GM21825 (cell line): Measurements from ENCODE around the gene KIAA1210.

ENCODE experiments used
- ATAC-seq: cut with Tn5 transposase; IDR thresholded peaks from one replicate; pipeline ENCODE4 v1.9.1; 2021; ENCODE audit warnings: mild to moderate bottlenecking, moderate library complexity; ENCODE audit not compliant: unreplicated experiment

Gene KIAA1210

GRCh38 chrX:119093991-119094735, 33.4 kb downstream of the KIAA1210 start:
- no peak for ATAC-seq

DNA sequence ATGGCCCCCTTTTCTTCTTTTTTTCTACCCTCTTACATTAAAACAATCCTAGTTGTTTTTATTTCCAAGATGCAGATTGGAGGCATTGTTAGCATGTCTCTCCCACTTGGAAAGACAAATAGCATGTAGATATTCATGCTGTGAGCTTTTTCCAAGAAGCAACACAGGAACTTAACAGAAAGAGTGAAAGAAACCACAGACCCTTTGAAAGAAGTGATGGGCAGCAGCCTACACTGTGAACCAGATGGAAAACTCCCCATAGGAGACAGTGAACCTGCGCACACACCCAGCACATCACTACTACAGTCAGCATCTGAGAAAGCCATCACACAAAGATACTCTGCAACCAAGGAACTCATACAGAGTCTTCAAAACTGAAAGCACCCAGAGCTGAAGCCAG, 37.0 kb downstream of the KIAA1210 start:
- no peak for ATAC-seq

DNA sequence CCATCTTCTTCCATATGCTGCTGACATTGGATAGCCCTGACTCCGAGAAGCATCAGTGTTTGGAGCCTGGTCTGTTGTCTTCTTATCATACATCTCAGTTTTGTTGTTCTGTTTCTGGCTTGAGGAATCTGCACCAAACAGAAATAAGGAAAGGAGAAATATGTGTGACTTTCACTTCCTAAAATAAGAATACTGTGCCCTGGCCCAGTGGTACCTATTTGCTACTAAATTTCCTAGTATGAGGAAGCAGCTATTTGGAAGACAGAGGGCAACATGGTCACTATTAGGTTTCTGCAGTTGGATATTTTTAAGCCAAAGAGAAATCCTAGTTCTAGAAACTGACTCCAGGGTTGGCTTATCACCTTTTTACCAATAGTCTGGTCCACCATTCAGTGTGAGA, 38.0 kb downstream of the KIAA1210 start:
- no peak for ATAC-seq

DNA sequence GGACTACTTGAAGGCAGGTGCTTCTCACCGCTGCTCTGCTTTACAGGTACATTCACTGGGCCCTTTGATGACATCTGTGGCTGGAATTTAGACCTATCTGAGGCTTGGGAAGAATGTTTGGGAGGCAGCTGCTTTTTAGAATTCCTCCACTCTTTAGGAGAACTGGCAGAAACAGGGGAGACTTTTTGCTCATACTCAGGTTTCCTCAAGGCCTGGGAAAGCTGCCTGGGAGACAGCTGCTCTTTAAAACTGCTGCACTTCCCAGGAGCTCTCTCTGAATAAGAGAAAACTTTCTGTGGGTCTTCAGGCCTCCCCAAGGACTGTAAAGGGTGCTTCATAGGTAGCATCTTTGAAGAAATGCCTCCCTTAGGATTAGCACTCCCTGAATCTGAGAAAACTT, 40.5 kb downstream of the KIAA1210 start:
- ATAC-seq = no peak

- no peak for ATAC-seq
Measured at GRCh38 chrX:119084766-119085165, 42.8 kb downstream of the KIAA1210 start.

GRCh38 chrX:119082278-119082677, 45.3 kb downstream of the KIAA1210 start:
- no peak for ATAC-seq

DNA sequence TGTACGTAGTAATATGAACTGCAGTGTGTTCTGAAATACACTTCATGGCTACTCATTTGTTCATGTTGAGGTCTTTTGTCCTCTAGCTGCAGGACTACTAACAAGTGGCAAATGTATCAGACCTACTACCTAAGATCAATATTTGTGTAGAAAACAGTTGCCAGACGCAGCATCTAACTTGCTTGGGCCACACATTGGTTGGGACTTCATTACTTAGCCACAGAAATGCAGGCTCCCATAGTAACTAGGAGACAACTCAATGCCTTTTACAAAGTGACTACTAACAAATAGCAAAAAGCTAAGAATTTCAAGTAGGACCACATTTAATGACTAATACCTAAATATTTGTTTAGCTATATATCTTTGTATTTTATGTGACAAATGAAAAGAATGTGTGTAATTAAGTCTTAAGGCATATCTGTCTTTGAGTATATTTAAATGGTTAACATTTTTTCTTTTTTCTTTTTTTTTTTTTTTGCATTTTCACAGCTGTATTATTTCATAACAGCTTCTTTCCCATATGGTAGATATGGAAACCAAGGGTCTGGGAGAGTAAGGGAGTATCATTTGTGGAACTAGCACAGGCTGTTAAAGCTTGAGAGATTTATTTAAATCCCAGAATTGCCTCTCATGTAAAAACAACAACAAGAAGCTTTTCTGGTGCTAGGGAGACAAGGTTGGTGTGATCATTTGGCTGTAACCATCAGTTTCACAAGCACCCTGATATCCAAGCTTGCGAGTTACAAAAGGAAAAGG, 52.2 kb downstream of the KIAA1210 start:
- no peak for ATAC-seq

GRCh38 chrX:119073911-119074310, 53.7 kb downstream of the KIAA1210 start:
- no peak for ATAC-seq

DNA sequence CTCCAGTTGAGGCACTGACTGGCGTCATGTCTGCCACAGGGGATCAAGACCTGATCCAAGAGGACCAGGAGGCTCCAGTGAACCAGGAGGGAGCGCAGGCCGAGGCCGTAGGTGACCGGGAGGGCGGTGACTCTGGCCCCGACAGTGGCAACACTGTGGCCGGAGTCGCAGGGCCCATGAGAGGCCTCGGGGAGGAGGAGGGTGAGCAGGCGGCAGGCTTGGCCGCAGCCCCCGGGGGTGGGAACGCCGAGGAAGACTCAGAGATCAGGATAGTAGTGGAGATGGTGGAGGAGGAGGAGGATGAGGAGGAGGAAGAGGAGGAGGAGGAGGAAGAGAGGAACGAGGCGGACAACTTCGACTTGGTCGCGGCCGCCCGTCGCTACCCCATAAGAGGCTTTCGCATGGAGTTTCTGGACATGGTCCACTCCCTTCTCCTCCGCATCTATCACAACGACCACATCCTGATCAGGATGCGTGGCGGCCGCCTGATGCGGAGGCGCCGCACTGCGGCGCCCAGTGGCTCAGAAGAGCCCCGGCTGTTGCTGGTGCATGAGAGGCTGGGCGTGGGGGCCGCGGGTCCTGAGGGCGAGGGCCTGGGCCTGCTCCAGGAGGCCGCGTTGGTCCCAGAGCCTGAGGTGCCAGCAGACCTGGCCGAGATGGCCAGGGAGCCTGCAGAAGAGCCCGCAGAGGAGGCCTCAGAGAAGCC, 54.3 kb downstream of the KIAA1210 start:
- ATAC-seq = no peak

DNA sequence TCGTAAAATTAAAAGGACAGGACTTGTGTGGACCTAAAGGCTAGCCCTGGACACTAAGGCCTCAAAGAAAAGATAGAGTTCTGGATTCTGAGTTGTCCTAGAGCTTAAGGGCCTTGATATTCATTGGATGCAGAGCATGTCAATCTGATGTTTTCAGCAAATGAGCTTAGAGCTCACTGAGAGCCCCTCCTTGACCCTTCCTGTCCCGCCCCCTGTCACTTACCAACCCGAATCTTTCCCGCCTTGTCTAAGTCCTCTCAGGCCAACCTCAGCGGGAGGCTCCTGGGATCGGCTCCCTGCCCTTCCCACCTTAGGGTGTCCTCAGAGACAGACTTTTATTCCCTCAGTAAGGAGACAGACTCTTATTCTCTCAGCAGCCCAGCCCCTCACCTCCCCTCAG, 54.9 kb downstream of the KIAA1210 start, which contains the start of gene CT47C1:
Gene CT47C1, plus strand, starts transcription at position 250 of the 400 bp plus-strand sequence. CDS start 233 bp downstream, outside the sequence.
- no peak for ATAC-seq

- peak; percentile 60 for ATAC-seq
Measured at GRCh38 chrX:119071381-119071780, 56.2 kb downstream of the KIAA1210 start.

GRCh38 chrX:119069762-119070161, 57.9 kb downstream of the KIAA1210 start:
- no peak for ATAC-seq

DNA sequence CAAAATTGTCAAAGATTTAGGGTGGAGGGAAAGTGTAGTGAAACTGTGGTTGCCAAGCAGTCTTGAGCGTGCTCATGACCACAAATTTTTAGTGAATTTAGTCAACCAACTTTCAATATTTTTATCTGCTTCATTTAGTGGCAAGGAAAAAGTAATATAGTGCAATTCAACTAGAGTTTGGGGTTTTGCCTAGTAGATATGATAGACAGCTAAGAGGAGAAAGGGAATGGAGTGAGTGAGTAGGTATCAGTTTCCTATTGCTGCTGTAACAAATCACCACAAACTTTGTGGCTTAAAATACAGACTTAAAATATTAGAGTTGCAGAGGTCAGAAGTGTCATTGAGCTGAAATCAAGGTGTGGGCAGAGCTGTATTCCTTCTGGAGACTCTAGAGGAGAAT, 58.5 kb downstream of the KIAA1210 start:
- no peak for ATAC-seq

- no peak for ATAC-seq
Measured at GRCh38 chrX:119067023-119067739, 60.4 kb downstream of the KIAA1210 start.

DNA sequence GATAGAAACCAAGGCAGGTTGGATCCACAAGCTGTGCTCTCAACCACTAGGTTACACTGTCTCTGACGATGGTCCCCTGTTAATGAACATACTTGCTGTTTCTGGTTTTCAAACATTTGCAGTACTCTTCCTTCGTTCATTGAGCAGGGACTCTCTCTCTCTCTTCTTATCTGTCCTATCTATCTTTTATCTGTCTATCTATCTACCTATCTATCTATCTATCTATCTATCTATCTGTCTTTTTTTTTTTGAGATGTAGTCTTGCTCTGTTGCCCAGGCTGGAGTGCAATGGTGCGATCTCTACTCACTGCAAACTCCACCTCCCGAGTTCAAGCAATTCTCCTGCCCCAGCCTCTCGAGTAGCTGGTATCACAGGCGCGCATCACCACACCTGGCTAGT, 64.2 kb downstream of the KIAA1210 start:
- ATAC-seq = no peak

DNA sequence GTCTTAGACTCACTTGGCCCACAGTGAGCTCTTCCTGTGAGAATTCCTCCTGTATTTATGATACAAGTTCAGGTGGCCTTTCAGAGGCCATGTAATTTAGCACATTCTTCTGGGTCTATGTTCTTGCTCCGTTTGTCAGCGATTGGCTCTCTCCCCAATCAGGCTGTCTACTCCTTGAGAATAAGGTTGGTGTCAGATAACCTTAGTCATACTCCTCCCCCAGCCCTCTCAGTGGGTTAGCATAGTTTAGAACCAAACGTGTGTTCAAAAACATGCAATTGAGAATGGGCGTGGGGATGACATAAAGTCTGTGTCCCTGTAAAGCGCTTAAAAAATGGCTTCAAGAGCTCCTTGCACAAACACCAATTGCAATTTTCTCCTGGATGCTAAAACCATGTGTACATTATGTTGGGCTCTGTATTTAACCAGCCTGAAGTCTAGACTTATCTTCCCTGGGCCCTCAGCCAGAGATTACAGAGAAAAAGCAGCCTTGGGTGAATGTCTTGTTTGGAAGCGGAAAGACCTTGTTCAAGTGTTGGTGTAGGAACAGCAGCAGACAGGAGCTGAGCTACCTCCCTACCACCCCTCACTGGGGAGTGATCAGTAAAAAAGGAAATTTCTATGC, 64.8 kb downstream of the KIAA1210 start:
- ATAC-seq = no peak

- ATAC-seq = no peak
Measured at GRCh38 chrX:119055687-119056086, 71.9 kb downstream of the KIAA1210 start.

DNA sequence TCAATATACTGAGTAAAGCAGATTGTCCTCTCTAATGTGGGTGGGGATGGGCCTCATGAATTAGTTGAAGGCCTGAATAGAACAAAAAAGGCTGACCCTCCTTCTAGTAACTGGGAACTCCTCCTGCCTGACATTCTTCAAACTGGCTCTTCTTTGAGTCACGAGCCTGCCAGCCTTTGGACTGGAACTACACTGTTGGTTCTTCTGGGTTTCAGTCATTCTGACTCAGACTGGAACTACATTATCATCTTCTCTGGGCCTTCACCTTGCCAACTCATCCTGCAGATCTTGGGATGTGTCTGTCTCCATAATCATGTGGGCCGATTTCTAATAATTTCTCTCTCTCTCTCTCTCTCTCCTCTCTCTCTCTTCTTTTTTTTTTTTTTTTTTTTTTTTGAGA, 81.7 kb downstream of the KIAA1210 start:
- no peak for ATAC-seq

DNA sequence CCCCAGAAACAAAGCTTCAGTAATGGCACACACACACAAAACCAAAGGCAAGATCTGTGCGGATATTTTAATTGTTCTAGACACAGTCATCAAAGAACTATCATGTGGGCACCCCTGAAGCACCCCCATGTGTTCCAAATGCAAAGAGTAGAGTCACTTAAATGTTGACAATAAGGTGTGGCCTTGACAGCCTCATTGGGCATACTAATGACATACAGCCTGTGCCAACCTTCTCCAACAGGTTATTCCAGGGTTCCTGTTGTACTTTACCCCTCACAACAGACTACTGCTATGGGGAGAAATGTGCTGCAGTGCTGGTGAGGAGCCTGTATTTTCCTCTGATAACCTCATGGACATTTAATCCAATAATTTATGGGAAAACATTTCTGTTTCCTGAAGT, 84.6 kb downstream of the KIAA1210 start:
- ATAC-seq = no peak

GRCh38 chrX:119042040-119042439, 85.6 kb downstream of the KIAA1210 start:
- no peak for ATAC-seq

DNA sequence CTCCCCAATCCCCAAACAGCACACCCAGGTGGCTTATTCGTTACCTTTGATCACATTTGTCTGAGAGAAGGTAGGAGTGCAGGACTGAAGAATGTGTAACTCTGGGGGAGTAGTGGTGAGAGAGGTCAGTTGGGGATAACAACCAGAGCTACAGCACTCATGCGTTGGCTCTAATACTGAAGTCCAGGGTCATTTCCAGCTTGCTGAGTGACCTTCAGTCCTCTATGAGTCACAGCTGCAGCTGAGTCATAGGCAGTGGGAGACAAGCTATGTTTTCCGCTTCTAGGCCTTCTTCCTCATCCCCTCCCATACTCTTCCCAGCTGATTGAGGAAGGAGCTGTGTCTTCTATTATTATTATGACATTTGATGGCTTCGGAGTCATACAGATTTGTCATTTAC, 86.4 kb downstream of the KIAA1210 start:
- ATAC-seq = no peak
